Measurements from ENCODE around the gene NELFE. TPM values are rescaled to one million over a fixed set of nuclear protein-coding genes. Genes with fewer than 3 reads are reported as not detected.

The NELFE gene
- total RNA-seq, 1 donor from 2014 or later, result 57.7 TPM

- peak; percentile 3 for ATAC-seq
Measured at GRCh38 chr6:31972709-31973350, 14.1 kb upstream of the NELFE start.

- peak; percentile 93 for ATAC-seq
Measured at GRCh38 chr6:31971993-31972708, 13.4 kb upstream of the NELFE start, which contains the start of gene DXO. Gene DXO (minus strand): TSS chr6:31972138. CDS start chr6:31971675, 463 bp downstream.

GRCh38 chr6:31971279-31971992 is 12.7 kb upstream of the NELFE start:
- peak; percentile 2 for ATAC-seq

- ATAC-seq, result no peak
Measured at GRCh38 chr6:31970604-31971271, 12.0 kb upstream of the NELFE start.

GRCh38 chr6:31969712-31970603 is 11.2 kb upstream of the NELFE start:
- no peak for ATAC-seq

- ATAC-seq, result no peak
Measured at GRCh38 chr6:31968791-31969711, 10.3 kb upstream of the NELFE start.

GRCh38 chr6:31968326-31968725 is 9.6 kb upstream of the NELFE start:
- ATAC-seq, result no peak

- ATAC-seq, result no peak
Measured at GRCh38 chr6:31967926-31968320, 9.2 kb upstream of the NELFE start.

GRCh38 chr6:31966997-31967925 is 8.5 kb upstream of the NELFE start:
- ATAC-seq, result no peak

- ATAC-seq, result no peak
Measured at GRCh38 chr6:31966506-31966905, 7.7 kb upstream of the NELFE start.

GRCh38 chr6:31965700-31966099 is 6.9 kb upstream of the NELFE start:
- no peak for ATAC-seq

- ATAC-seq, result no peak
Measured at GRCh38 chr6:31963921-31964320, 5.2 kb upstream of the NELFE start.

GRCh38 chr6:31961616-31962015 is 2.8 kb upstream of the NELFE start:
- ATAC-seq, result no peak

- ATAC-seq, result peak; percentile 32
Measured at GRCh38 chr6:31958412-31958740, 395 bp downstream of the NELFE start.

- ATAC-seq, result no peak
Measured at GRCh38 chr6:31956796-31957195, 2.0 kb downstream of the NELFE start.

GRCh38 chr6:31954511-31954910 is 4.3 kb downstream of the NELFE start:
- ATAC-seq, result no peak

- no peak for ATAC-seq
Measured at GRCh38 chr6:31952890-31953289, 5.9 kb downstream of the NELFE start.

- ATAC-seq, result peak; percentile 28
Measured at GRCh38 chr6:31952140-31952805, 6.5 kb downstream of the NELFE start.

GRCh38 chr6:31949926-31950548 is 8.7 kb downstream of the NELFE start:
- no peak for ATAC-seq
